GM21367 (cell line): ENCODE data around the gene UQCRHL.

Experiments
- ATAC-seq: cut with Tn5 transposase; IDR thresholded peaks from one replicate; pipeline ENCODE4 v1.9.1; 2021; ENCODE audit not compliant: unreplicated experiment

The UQCRHL gene

GRCh38 chr1:15758953-15759661 lies 48.3 kb downstream of the UQCRHL start:
- ATAC-seq, result no peak

GRCh38 chr1:15758343-15758931 lies 49.0 kb downstream of the UQCRHL start, which contains the start of gene FBLIM1:
TSS of gene FBLIM1 (plus strand) at chr1:15758795. CDS start at chr1:15764984, 6,189 bp downstream.
- no peak for ATAC-seq

- no peak for ATAC-seq
These were observed 49.7 kb downstream of the UQCRHL start for GRCh38 chr1:15757575-15758342.
